ENCODE measurements around the gene SPON1.
"Not testable (repeated sequence)": the region's sequence is repeated elsewhere in the genome, so short reads cannot be mapped to it uniquely, and the experiment has no call there.

Gene SPON1

DNA sequence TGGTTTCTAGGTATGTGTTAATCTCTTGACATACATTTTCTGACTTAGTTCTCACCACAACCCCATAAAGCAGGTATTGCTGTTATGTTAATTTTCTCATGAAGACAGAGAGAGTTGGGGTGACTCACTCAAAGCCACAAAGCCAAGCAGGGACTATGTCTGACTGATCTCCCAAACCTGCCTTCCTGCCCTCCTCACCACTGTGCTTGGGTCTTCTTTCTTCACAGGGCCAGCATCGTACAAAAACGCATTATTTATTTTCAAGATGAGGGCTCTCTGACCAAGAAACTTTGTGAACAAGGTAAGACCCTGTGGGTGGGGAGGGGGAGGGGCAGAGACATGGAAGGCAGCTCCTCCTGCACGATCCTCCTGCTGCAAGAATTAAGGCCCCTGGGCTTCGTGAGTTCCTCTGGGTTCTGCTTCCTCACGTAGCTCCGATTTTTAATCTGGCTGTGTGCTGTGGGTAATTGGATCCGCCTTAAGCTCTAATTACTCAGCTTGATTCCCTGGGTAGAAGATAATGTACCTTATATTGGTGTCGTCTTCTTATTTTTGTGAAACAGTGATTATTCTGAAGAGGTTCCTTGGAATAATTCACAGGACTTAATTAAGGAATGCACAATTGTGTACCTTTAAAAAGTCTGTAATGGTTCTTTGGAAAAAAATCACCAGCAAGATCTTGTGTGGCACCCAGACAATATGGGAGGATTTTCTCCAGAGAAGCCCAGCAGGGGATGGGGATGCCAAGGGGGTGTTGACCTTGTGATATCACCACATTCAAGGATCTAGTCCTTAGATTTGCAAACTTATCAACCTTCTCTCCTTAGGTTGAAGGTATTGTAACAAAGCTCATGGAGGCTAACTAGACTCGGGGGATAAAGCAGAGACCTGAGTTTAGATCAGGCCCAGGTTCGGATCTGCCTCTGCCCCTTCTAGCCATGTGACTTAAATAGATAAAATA, 112.9 kb downstream of the SPON1 start:
- no peak for DNase-seq
- H3K36me3 ChIP-seq (replicated peaks), result no peaks in the 10 kb centered on the region
- in situ Hi-C loops (cut with HindIII; ENCODE audit: low pct_ligation_motif_present, low sequenced_read_pairs), result no loop called here
- no peak overlapping the region for H3K4me3 ChIP-seq (ENCODE audit: low read depth, low read length)
- no peaks in the 10 kb centered on the region for H3K27me3 ChIP-seq (replicated peaks)
- no peak for TF ChIP-seq CTCF (IDR thresholded peaks at IDR 0.05; ENCODE audit: low read depth, low read length, missing control alignments)
- H3K27ac ChIP-seq, result no peak overlapping the region

DNA sequence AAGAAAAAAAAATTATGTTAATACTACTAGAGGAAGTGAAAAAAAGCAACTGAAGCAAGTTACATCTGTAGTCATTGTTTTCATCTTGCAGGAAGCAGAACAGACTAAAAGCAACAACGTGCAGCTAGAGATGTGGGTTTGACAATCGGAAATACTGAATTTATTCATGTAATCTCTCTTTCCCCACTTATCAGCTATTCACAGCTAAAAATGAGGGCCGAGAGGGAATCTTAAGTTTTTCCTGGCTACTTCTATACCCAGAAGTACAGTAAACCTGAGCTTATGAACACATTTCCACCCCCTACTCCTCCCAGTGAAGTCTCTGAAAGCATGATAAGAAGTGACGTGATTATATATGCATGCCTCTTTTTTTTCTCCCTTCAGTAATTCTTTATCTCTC, 116.5 kb downstream of the SPON1 start:
- no peak for DNase-seq
- in situ Hi-C loops (cut with HindIII; ENCODE audit: low pct_ligation_motif_present, low sequenced_read_pairs), result no loop called here
- TF ChIP-seq CTCF (IDR thresholded peaks at IDR 0.05; ENCODE audit: low read depth, low read length, missing control alignments), result no peak
- H3K36me3 ChIP-seq (replicated peaks), result no peaks in the 10 kb centered on the region
- H3K27me3 ChIP-seq (replicated peaks), result no peaks in the 10 kb centered on the region
- no peak overlapping the region for H3K4me3 ChIP-seq (ENCODE audit: low read depth, low read length)
- H3K27ac ChIP-seq, result no peak overlapping the region

DNA sequence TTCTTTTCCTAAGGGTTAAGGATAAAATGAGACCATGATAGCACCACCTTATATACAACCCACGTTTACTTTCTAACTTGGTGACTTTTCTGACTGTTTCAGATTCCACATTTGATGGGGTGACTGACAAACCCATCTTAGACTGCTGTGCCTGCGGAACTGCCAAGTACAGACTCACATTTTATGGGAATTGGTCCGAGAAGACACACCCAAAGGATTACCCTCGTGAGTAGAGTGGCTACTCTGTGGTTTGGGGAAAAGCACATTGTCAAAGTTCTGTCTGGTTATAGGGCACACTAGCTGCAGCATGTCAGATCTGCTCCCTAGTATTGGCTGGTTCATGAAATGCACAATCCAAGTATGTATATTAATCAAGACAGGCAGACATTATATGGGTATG, 117.3 kb downstream of the SPON1 start:
- H3K4me3 ChIP-seq (ENCODE audit: low read depth, low read length), result no peak overlapping the region
- H3K27ac ChIP-seq, result no peak overlapping the region
- no peaks in the 10 kb centered on the region for H3K27me3 ChIP-seq (replicated peaks)
- no peaks in the 10 kb centered on the region for H3K36me3 ChIP-seq (replicated peaks)
- no peak for TF ChIP-seq CTCF (IDR thresholded peaks at IDR 0.05; ENCODE audit: low read depth, low read length, missing control alignments)
- in situ Hi-C loops (cut with HindIII; ENCODE audit: low pct_ligation_motif_present, low sequenced_read_pairs), result no loop called here
- no peak for DNase-seq

DNA sequence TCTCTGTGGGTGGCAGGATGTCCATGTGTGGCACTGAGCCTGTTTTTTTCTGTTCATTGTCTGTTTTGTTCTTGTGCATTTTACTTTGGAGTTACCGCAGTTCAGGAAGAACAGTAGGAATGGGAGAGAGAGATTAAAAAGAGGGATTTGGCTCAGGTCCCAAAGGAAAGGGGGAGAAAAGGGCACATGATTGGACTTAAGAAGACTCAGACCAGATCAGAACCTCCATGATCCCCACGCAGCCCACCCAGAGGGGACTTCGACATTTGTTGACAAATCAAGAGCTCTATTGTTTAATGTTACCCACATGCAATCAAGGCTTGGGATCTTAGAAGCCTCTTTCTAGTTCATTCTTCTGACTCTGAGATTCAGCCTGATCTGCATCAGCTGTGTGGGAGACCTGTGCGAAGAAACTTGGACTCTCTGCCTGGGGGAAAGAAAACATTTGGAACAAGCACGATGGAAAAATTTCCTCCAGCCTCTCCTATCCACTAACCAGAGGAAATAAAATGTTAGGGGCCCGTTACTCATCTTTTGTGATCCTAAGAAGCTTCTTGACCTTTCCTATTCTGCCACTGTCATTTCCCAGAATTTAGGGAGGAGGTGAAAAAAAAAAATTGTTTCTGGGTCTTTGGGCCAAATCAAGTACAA, 119.2 kb downstream of the SPON1 start:
- DNase-seq, result no peak
- Histone ChIP-seq H3K27ac (no peak overlapping the region), H3K36me3 (replicated peaks) (no peaks in the 10 kb centered on the region), H3K27me3 (replicated peaks) (no peaks in the 10 kb centered on the region), H3K4me3 (ENCODE audit: low read depth, low read length) (no peak overlapping the region)
- in situ Hi-C loops (cut with HindIII; ENCODE audit: low pct_ligation_motif_present, low sequenced_read_pairs), result no loop called here
- no peak for TF ChIP-seq CTCF (IDR thresholded peaks at IDR 0.05; ENCODE audit: low read depth, low read length, missing control alignments)

GRCh38 chr11:14082338-14082737, 119.8 kb downstream of the SPON1 start:
- in situ Hi-C loops (cut with HindIII; ENCODE audit: low pct_ligation_motif_present, low sequenced_read_pairs), result no loop called here

DNA sequence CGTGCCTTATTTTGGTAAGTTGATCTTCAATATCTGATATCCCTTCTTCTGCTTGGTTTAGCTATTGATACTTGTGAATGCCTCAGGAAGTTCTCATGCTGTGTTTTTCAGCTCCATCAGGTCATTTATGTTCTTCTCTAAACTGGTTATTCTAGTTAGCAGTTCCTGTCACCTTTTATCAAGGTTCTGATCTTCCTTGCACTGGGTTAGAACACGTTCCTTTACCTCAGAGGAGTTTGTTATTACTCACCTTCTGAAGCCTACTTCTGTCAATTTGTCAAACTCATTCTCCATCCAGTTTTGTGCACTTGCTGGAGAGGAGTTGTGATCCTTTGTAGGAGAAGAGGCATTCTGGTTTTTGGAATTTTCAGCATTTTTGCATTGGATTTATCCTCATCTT, 126.3 kb downstream of the SPON1 start:
- H3K36me3 ChIP-seq (replicated peaks); H3K27me3 ChIP-seq (replicated peaks); H3K27ac ChIP-seq; DNase-seq; H3K4me3 ChIP-seq (ENCODE audit: low read depth, low read length); in situ Hi-C loops (cut with HindIII; ENCODE audit: low pct_ligation_motif_present, low sequenced_read_pairs): not testable (repeated sequence)

More at GRCh38 chr11:14082338-14082737, 119.8 kb downstream of the SPON1 start:
- no peaks in the 10 kb centered on the region for H3K36me3 ChIP-seq (replicated peaks)
- no peak overlapping the region for H3K4me3 ChIP-seq (ENCODE audit: low read depth, low read length)
- H3K27me3 ChIP-seq (replicated peaks), result no peaks in the 10 kb centered on the region
- TF ChIP-seq CTCF (IDR thresholded peaks at IDR 0.05; ENCODE audit: low read depth, low read length, missing control alignments), result no peak
- DNase-seq, result no peak
- H3K27ac ChIP-seq, result no peak overlapping the region
